Transverse colon (tissue), 3 donors: ENCODE measurements around the gene PVALB.

Experiments
- CTCF ChIP-seq, 5 experiments: fragments of 200-600 bp in 3 of 5; fragments of 450-650 bp in 2 of 5; sonication (generic) in 3 of 5; IDR thresholded peaks; 1 replicate in 2 of 5; 2 replicates in 3 of 5; pipeline ENCODE4 v1.5.1; 2016 to 2017; ENCODE audit warnings: antibody characterized with exemption in 5 of 5, inconsistent platforms in 3 of 5, mild to moderate bottlenecking in 2 of 5, moderate library complexity in 1 of 5
- EP300 ChIP-seq: sonication (generic); formaldehyde crosslinking; IDR thresholded peaks from one replicate; pipeline ENCODE4 v1.6.1; 2017; ENCODE audit warnings: antibody characterized with exemption, low read depth

- TF ChIP-seq CTCF (IDR thresholded peaks at IDR 0.05): no peak
- TF ChIP-seq EP300: no peak
Observed at GRCh38 chr22:36864454-36865215, 47.8 kb upstream of the PVALB start.
